ENCODE measurements around the gene IFI27.
"Not testable (repeated sequence)": the region's sequence is repeated elsewhere in the genome, so short reads cannot be mapped to it uniquely, and the experiment has no call there.

Gene IFI27

DNA sequence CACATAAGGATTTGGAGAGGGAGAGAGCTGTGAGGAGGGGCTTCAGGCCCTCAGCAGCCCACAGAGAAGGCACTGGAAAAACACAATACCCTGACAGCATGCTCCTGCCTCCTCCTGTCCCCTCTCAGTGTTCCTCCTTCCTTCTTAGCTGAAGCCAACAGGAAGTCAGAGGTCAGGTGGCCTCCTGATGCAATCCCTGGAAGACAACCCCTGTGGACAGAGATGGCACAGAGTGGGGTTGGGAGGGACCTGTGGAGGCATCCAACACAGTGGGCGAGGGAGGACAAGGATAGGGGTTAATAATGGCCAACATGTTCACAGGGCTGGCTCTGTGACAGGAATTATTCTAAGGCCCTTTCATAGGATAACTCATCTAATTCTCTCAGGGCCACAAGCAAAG is 34.2 kb downstream of the IFI27 start:
- TF ChIP-seq, protein P1, sequence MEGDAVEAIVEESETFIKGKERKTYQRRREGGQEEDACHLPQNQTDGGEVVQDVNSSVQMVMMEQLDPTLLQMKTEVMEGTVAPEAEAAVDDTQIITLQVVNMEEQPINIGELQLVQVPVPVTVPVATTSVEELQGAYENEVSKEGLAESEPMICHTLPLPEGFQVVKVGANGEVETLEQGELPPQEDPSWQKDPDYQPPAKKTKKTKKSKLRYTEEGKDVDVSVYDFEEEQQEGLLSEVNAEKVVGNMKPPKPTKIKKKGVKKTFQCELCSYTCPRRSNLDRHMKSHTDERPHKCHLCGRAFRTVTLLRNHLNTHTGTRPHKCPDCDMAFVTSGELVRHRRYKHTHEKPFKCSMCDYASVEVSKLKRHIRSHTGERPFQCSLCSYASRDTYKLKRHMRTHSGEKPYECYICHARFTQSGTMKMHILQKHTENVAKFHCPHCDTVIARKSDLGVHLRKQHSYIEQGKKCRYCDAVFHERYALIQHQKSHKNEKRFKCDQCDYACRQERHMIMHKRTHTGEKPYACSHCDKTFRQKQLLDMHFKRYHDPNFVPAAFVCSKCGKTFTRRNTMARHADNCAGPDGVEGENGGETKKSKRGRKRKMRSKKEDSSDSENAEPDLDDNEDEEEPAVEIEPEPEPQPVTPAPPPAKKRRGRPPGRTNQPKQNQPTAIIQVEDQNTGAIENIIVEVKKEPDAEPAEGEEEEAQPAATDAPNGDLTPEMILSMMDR (conservative IDR thresholded peaks at IDR 0.05; ENCODE audit: low read depth, low read length), result no peak
- peak; percentile 7 for DNase-seq (ENCODE audit: low read depth)
- H3K4me3 ChIP-seq (ENCODE audit: low read depth, low read length), result no peak overlapping the region

DNA sequence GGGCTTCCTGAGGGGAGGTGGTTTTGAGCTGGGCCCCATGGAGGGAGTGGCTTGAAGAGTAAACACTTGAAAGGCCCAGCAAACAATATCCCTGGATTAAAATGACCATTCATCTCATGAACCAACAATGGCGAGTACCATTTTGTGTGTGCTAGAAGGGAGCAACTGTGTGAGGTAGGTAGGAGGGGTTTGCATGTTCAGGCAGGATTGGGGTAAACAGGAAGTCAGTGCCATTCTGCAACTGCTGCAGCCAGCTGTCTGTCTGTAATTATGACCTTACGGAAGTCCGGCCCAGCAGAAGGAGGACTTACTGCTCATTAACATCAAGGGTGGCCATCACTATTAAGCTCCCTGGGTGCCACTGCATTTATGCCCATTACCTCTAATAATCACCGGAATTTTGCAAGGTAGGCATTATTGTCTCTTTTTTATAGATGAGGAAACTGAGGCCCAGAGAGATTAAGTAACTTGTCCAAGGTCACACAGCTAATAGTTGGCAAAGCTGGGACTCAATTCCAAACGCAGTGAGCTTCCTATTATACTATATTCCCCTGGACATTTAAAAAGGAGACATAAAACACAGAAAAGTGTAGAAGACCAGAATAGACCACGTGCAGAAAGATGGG is 35.5 kb downstream of the IFI27 start:
- no peak for DNase-seq (ENCODE audit: low read depth)
- H3K4me3 ChIP-seq (ENCODE audit: low read depth, low read length), result no peak overlapping the region
- TF ChIP-seq, protein P1 (conservative IDR thresholded peaks at IDR 0.05; ENCODE audit: low read depth, low read length), result no peak

DNA sequence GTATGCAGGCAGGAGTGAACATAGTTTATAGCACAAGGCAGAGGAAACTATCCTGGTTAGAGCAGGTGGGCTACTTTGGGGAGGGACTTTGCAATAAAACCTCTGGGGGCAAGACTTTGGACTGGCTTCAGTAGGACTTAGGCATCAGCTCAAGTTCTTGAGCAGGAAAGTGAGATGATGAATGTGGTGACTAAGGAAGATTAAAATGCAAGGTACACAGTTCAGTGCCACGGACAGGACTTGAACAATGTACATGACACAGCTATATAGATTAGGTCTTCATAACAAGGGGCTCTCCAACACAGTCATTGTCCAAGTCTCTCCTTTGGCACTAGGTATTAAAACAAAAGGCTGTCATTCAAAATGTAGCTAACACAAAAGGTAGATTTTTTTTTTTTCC is 42.1 kb downstream of the IFI27 start:
- H3K4me3 ChIP-seq (ENCODE audit: low read depth, low read length), result no peak overlapping the region
- TF ChIP-seq, protein P1 (conservative IDR thresholded peaks at IDR 0.05; ENCODE audit: low read depth, low read length), result no peak
- DNase-seq (ENCODE audit: low read depth), result no peak

DNA sequence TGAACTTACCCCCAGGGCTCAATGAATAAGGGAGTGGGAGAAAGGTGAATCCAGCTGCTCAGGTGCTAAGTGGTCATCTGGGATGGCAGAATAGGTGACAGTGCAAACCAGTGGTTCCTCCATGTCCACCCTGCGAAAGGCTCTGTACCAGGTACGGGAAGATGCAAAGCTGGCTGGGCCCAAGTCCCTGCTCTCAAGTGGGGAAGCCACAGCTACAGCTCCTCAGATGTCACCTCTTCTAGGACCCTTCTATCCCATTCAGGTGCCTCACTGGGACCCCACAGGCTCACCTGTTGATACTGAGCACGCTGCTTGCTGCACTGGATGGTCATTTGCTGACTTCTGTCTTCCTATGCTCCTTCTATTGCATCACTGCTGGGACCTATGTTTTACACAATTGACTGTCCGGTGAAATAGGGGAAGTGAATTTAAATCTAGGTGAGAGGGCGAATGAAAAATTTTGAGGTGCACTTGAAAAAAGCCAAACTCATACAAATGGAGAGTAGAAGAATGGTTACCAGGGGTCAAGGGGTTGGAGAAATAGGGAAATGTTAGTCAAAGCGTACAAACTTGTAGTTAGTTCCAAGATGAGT is 43.3 kb downstream of the IFI27 start:
- TF ChIP-seq, protein P1 (conservative IDR thresholded peaks at IDR 0.05; ENCODE audit: low read depth, low read length), result no peak
- DNase-seq (ENCODE audit: low read depth), result no peak

DNA sequence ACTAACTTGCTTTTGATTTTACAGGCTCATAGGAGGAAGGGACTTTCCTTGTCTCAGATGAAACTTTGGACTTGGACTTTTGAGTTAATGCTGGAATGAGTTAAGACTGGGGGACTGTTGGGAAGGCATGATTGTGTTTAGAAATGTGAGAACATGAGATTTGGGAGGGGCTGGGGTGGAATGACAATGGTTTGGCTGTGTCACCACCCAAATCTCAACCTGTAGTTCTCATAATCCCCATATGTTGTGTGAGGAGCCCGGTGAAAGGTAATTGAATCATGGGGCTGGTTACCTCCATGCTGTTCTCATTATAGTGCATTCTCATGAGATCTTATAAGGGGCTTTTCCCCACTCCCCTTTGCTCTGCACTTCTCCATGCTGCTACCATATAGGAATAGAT is 45.6 kb downstream of the IFI27 start:
- H3K4me3 ChIP-seq (ENCODE audit: low read depth, low read length); DNase-seq (ENCODE audit: low read depth): not testable (repeated sequence)

More for the DNA sequence above, 43.3 kb downstream of the IFI27 start:
- H3K4me3 ChIP-seq (ENCODE audit: low read depth, low read length), result no peak overlapping the region

DNA sequence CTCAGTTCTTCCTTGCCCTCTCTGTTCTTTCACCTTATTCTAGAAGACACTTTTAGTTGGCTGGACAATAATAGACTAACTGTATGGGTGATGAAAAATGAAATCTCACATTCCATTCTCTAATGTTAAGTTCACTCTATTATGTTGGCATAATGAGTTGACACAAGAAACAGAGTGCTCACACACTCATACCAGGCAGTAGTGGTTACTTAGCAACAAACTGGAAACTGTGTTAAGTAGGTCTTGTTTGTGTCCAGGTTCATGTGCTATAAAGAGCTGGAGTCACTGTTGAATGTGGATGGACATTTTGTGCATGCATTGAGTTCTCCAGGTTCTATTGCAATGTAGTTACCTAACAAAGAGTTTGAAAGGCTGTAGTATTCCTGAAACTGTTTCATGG is 46.7 kb downstream of the IFI27 start:
- TF ChIP-seq, protein P1 (conservative IDR thresholded peaks at IDR 0.05; ENCODE audit: low read depth, low read length), result no peak
- DNase-seq (ENCODE audit: low read depth), result no peak
- H3K4me3 ChIP-seq (ENCODE audit: low read depth, low read length), result no peak overlapping the region

DNA sequence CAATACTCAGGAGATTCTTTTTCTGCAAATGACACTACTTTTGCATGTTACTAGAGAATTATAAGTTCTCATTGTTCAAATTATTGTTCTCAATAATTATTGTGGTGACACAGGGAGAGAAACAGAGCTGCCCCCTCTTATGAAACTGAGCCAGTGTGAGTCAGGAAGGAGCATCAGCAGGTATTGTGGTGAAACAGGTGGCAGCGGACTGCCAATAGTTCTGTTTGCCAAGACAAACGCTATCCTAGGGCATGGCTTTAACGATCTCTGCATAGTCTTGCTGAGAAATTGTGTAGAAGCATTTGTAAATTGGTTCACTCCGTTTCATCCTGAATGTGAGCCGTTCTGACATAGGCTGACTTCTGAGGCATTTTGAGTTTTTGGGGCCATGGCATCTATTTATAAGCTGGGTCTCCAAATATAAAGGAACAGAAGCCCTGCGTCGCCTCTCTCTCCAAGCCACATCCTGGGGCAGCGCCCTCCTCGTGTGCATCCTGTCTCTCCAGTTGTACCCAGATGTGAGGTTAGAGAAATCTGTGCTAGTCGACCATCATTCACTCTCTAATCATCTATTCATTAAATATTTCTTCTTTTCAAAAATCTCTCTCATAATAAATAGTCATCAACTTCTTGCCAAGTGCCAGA is 47.8 kb downstream of the IFI27 start:
- no peak for DNase-seq (ENCODE audit: low read depth)
- TF ChIP-seq, protein P1 (conservative IDR thresholded peaks at IDR 0.05; ENCODE audit: low read depth, low read length), result no peak
- H3K4me3 ChIP-seq (ENCODE audit: low read depth, low read length), result no peak overlapping the region
